ENCODE data around the gene FAM3C.

DNA sequence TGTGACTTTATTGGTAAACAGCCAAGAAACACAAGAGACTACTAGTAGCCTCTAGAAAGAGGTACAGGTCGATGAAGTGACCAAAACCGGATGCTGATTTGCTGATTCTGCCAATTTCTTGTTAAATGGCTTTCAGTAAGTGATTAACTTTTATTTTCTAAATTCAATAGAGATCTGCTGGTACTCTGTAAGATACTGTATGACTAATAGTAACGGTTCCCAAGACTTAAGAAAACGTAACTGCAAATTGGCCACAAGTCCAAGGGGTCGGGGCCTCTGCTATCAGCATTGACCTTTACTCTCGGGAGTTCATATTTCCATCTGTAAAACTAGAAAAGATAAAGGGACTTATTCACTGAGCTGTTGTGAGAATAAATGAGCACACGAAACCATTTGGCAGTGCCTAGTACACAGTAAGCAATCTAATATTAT lies 1.4 kb downstream of the FAM3C start:
- TF ChIP-seq RARB (CRISPR knock-in tag; IDR thresholded peaks at IDR 0.05) (no peak), ARNTL (CRISPR knock-in tag; IDR thresholded peaks at IDR 0.05; ENCODE audit: borderline replicate concordance, low read depth) (no peak), ESRRG (CRISPR knock-in tag; IDR thresholded peaks at IDR 0.05) (no peak), ZFP3 (CRISPR knock-in tag; IDR thresholded peaks at IDR 0.05) (no peak)
- TF ChIP-seq, protein P1, sequence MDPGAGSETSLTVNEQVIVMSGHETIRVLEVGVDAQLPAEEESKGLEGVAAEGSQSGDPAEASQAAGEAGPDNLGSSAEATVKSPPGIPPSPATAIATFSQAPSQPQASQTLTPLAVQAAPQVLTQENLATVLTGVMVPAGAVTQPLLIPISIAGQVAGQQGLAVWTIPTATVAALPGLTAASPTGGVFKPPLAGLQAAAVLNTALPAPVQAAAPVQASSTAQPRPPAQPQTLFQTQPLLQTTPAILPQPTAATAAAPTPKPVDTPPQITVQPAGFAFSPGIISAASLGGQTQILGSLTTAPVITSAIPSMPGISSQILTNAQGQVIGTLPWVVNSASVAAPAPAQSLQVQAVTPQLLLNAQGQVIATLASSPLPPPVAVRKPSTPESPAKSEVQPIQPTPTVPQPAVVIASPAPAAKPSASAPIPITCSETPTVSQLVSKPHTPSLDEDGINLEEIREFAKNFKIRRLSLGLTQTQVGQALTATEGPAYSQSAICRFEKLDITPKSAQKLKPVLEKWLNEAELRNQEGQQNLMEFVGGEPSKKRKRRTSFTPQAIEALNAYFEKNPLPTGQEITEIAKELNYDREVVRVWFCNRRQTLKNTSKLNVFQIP (CRISPR knock-in tag; IDR thresholded peaks at IDR 0.05; ENCODE audit: borderline replicate concordance, low read depth), result no peak

Measured in SK-N-SH treated with all-trans-retinoic acid at 6 μM for 48 hours (cell line).